GM18517 (cell line): ENCODE data around the gene TTLL10.

Experiments used
- ATAC-seq: cut with Tn5 transposase; IDR thresholded peaks from one replicate; pipeline ENCODE4 v1.9.1; 2021; ENCODE audit warnings: mild to moderate bottlenecking, moderate library complexity; ENCODE audit not compliant: unreplicated experiment

The TTLL10 gene

DNA sequence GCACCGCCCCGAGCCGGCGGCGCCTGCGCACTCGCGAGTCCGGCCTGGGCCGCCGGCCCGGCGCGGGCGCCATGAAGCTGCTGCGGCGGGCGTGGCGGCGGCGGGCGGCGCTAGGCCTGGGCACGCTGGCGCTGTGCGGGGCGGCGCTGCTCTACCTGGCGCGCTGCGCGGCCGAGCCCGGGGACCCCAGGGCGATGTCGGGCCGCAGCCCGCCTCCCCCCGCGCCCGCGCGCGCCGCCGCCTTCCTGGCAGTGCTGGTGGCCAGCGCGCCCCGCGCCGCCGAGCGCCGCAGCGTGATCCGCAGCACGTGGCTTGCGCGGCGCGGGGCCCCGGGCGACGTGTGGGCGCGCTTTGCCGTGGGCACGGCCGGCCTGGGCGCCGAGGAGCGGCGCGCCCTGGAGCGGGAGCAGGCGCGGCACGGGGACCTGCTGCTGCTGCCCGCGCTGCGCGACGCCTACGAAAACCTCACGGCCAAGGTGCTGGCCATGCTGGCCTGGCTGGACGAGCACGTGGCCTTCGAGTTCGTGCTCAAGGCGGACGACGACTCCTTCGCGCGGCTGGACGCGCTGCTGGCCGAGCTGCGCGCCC lies 58.6 kb downstream of the TTLL10 start, which contains the start of gene B3GALT6:
Gene B3GALT6, plus strand, starts transcription at position 30 of the 588 bp plus-strand sequence. Its CDS starts 42 bp downstream, at position 72.
- no peak for ATAC-seq

DNA sequence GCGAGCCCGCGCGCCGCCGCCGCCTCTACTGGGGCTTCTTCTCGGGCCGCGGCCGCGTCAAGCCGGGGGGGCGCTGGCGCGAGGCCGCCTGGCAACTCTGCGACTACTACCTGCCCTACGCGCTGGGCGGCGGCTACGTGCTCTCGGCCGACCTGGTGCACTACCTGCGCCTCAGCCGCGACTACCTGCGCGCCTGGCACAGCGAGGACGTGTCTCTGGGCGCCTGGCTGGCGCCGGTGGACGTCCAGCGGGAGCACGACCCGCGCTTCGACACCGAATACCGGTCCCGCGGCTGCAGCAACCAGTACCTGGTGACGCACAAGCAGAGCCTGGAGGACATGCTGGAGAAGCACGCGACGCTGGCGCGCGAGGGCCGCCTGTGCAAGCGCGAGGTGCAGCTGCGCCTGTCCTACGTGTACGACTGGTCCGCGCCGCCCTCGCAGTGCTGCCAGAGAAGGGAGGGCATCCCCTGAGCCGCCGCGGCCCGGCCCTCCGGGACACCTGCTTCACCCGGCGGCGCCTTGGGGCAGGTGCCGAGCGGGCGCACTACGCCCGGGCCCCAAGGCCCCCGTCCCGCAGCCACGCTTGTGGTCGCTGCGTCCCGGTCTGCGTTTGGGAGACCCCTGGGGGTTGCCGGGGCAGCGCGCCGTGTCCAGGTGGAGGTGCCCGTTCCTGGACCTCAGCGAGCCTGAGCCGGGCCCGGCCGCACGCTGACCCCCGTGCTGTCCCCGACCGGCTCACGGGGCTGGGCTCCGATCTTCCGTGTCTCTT lies 59.3 kb downstream of the TTLL10 start:
- no peak for ATAC-seq

DNA sequence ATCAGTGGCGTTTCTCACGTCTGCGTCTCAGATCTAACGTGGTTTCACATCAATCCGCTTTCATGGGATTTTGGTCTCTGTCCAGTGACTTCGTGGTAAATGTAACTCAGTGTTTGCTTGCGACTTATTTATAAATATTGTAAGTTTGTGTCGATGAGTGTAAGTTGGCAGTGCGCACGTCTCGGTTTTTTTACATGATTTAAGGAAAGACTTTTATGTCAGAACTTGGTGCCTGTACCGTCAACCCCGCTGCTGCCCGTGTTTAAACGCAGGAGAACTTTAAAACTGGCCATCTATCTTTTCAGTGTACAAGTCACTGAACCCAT lies 59.9 kb downstream of the TTLL10 start:
- no peak for ATAC-seq

DNA sequence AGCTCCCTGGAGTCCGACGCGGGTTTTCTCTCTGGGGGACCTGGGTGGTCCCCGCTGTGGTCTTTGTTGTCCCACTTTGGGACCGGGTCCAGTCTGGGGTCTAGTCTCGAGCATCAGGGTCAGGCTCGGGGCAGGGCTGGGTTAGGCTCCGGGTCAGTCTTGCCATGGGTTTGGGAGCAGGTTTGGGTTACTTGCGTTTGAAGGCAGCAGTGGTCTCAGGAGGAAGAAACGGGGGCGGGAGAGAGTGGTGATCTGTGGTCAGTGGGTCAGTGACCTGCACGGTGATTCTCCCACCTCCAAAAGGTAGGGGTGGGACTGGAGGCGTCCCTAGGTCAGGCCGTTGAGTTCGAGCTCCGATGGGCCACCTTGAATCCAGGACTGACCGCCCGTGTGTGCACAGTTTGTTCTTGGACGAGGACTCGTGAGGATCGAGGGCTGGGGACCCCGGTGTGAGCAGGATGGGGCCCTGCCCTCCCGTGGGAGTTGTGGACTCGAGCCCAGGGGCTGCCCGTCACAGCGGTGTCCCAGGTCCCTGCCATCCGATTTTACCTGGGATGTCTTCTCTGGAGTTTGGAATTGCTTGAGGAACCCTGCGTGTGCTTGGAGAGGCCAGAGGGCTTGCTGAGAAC lies 60.6 kb downstream of the TTLL10 start:
- no peak for ATAC-seq

DNA sequence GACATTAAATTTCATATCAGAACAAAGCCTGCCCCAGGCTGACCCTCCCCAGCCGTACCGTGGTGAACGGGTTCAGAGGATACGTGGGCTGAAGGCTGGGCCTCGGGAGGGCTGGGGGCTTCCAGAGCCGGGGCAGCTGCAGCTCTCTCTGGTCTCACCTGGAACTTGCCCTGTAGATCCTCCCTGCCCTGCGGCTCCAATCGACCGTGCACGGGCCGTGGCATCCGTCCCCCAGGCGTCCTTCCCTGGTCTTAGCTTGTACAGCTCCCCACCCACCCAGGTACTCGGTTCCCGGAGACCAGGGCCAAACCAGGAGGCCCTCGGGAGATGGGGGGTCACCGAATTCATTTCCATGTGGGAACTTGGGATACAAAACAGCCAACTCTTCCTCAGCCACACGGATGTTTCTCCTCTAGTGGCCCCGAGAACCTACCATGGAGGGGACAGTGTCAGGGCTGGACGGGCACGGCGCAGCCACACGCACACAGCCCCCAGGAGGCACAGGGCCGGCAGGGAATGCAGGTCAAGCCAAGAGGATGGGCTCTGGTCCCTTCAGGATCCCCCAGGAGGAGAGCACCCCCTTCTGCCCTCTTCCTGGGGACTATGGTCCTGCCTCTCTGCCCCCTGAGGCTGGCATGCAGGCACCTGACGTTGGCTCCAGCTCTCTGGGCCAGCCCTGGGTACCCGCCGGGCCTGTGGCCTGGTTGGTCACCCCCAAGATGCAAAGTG lies 61.5 kb downstream of the TTLL10 start:
- ATAC-seq, result no peak

DNA sequence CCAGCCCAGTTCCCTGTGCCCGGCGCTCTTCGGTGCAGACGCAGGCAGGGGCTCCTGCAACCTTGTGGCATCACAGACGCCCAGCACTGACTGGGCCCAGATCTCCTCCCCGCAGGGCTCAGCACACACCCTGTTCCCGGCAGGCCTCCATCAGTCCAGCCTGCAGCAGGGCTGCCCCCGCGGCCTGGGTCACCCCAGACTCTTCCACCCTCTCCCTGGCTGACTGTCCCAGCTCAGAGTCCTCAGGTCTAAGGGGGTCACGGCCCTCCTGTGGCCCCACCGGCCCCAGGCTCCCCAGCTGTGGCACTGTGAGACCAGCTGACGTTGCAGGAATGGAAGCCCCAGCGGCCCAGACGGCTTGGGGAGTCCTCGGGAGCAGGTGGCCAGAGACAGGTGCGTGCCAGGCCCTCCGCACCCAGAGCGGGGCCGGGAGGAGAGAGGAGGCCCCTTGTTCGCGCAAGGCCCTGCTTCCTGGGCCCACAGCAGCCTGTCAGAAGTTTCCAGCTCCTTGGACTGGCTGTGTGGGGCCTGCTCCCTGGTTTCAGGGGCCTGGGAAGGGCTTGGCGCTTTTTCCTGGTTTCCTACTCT lies 62.6 kb downstream of the TTLL10 start:
- ATAC-seq, result no peak

DNA sequence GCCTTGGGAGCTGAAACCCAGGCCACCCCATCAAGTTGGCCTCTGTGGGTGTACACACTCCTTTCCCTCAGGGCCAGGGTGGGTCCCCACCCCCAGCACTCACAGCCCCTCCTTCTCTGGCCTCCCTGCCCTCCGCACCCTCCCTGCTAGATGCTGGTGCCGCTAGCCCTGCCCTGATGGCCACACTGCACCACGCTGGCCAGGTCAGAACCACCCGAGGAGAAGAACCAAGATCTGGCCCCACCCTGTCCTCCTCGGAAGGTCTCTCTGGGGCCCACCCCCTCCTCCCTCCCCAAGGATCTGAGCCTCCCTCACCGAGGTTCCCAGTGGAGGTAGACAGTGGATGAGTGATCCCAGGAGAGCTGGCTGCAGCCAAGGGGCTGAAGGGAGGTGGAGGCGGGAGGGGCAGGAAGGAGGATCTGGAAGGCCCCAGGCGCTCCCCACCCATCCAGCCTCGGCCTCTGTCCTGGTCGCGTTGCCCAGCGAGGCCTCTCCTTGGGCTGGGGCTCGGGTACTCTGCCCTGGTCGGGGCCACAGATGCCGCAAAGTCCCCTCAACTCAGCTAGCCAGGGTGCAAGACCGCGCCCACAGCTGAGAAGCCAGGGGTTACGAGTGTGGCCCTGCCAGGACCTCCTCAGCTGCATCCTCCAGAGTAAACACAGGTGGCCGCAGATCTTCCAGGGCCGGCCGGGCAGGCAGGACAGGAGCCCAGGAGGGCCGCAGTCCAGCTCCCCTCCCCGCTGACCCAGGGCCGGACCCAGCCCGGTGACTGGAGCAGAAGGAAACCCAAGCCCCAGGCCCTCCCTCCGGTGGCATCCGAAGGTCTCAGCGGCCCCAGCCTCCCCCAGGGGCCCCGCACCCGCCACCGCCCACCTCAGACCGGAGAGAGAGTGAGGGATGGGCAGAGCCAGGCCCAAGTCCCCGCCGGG lies 63.5 kb downstream of the TTLL10 start:
- ATAC-seq, result no peak

DNA sequence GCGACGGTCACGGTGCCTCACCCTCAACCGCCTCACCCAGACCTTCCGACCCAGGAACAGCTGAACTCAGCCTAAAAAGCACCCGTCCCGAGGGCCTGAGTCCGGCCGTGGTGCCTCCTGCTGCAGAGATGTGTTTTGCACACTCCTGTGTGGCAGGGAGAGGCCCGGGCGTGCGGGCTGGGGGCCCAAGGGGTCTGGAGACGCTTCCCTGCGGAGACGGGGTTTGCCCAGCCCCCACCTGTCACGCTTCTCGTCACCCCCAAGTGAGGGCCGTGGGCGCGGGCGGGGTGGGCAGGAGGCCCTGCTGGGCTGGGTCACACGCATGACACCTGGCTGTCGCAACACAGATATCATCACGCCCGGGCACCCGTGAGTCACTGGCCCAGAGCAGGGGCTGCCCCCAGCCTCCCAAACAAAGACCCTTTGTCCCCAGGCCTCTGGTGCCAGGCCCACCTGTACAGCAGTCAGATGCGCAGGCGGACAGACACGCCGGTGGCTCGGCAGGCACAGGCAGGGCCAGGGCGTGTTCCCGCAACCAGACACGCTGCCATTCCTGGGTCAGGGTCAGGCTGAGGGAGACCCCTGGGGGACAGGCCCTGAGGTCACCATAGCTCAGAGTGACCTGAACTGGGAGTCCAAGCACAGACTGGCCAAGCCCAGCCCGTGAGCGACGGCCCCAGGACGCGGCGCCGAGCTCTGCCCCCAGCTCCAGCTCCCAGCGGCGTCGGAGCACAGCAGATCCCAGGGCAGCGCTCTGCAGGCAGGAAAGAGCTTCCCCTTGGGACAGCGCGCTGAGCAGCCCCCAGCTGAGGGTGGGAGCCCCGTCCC lies 64.4 kb downstream of the TTLL10 start:
- ATAC-seq, result no peak

DNA sequence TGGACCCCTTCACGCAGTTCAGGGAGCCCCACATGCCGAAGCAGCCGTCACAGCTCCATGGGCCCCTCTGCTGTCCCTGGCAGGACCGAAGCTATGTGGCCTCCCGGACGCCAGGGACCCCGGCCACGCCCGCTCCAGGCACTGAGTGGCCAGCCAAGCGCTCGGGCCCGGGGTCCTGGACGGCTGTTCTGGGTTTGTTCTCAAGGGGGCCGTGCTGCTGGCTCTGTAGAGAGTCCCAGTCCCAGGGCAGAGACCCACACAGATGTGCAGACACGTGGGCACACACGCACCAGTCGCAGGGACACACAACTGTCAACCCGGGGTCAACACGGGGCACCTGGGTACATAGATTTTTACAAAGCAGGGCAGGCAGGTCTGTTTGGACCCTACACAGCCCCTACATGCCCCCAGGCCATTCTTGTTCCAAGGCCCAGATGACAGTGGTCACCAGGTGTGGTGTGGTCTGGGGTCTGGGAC lies 65.1 kb downstream of the TTLL10 start:
- no peak for ATAC-seq

DNA sequence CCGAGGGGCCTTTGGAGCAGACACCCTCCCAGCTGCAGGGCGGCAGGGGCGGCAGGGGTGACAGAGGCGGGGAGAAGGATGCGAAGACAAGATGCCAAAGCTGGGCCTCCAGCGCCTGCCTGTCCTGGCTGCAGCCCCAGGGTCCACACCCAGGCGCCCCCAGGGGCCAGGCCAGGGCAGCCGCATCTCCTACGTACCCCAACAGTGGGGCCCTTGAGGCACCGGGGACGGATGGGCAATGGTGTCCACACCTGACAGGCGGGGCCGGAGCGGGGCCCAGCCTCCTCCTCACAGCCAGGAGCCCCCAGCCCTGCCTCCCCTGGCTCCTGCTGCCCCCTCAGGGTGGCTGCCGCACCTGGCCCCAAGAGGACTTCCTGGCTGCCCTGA lies 65.5 kb downstream of the TTLL10 start:
- no peak for ATAC-seq

DNA sequence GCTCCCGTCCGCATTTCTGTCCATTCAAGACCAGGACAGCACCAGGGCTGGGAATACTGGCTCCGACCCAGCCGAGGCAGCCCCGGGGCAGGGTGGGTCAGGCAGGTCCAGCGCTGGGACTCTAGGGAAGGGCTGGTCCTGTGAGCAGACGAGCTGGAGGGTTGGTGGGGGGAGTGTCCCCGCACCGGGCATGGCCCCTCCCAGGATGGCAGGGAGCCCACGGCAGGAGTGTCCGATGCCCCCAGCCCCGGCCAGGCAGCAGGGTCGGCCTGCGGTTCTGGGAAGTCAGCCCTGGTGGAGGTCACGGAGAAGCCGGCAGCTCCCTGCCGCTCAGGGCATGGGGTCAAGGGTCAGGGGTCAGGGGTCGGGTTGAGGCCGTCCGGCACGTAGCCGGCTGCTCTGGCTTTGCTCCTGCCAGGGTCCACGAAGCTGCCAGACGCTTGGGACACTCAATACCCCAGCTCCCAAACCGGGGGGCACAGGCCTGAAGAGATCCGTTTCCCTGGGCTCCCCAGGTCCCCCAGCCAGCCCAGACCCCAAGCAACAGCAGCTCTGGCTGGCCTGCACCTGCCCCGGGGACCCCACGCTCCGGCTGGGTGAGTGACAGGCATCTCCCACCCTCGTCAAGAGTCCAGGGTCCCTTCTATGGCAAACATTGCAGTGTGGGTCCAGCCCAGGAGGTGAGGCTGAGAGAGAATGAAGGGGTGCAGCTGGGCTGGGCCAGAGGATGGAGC lies 66.1 kb downstream of the TTLL10 start:
- ATAC-seq, result no peak

DNA sequence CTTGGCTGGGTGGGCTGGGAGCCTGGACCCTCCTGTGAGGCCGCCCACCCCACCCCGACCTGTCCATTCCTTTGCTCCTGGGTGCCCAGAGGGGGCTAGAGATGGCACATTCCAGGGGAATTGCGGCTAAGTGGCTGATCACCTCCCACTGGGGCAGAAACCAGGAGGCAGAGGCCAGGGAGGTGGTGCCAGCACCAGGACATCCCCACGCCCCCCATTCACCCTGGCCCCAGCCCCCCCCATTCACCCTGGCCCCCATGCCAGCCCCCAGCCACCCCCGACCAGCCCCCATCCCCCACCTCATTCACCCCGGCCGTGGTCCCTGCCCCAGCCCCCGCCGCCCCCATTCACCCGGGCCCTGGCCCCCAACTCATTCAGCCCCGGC lies 66.7 kb downstream of the TTLL10 start:
- ATAC-seq, result no peak

DNA sequence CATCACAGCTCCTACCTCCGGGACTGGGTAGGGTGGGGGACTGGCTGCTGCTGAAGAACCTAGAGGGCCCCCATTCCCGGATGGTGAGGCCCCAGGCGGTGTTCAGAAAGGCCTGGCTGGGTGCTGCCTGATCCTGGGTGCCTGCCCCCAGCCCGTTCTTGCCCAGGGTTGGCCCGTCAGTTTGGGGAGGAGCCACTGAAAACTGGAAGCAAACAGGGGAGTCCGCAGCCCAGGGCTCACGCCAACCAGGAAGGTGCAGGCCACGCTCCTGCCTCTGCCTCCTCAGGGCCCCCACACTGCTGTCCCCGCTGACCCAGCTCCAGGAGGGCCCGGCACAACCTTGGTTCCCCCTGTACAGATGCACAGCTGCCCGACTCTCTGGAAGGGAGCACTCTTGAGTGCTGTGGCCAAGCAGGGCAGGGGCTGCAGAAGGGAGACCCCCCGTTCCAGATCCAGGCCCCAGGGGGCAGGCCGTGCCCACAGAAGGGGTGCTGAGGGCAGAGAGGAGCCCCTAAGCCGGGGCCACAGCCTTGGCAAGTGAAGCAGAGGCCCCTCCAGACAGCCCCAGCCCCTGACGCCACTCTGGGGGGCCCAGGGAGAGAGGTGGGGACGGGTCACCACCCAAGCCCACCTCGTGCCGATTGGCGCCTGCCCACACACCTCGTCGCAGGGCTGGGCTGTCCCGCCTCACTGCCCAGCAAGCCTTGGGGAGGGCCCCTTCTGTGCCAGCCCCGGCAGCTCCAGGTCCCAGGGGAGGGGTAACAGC lies 67.3 kb downstream of the TTLL10 start:
- no peak for ATAC-seq

DNA sequence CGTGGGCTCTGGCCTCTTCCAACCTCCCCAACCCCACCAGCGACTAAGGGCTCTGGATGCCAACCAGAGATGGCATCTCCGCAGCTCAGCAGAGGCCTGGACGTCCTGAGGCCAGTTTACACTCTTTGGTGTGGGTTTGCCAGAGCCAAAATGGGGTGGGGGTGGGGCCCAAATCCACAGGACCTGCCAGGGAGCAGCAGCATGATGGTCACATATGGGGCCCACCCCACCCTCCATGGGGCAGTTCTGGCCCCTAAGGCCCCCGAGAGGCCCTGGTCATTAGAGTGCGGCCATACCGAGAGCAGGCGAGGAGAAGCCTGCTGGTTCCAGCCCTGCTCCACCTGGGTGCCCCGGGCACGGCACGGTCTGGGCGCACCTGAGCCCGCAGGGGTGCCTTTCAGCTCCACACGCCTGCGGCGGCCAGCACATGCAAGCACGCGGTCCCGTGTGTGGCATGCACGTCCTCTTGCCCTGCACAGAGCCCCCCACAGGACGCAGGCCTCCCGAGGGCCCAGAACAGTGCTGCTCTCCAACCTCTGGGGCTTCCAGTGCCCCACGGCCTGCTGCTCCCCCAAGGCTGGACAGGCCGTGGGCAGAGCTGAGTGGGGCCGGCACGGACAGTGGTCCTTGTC lies 68.0 kb downstream of the TTLL10 start:
- ATAC-seq, result no peak

DNA sequence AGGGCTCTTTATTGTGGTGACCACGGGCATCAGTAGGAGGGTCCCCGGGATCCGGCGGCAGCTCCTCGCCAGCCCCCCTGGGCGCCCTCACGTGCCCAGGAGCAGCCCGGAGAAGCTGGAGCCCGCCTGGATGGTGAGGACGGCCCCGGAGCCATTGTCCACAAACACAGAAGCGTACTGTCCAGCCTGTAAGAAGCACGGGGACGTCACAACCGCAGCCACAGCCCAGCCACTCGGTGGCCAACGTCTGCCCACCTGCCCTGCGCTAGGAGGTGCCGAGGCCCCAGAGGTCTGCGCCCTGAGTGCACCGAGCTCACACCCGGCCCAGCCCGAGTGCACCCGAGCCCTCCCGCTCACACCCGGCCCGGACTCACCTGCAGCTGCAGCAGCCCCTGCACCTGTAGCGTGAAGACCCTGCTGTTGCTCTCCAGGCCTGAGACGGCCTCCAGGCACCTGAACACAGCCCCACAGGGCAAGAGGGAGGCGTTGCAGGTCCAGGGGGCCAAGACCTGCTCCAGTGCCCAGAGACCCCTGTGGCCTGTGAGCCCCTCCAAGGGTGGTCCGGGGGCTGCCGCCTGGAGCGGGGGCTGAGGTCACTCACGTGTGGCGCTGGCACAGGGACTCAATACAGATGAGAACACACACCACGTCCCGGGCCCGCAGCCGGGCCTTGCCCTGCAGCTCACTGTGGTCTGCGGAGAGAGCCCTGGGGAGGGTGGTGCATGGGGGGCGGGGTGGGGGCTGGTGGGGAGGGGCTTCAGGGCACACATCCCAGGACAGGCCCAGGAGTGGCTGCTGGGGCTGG lies 69.0 kb downstream of the TTLL10 start:
- ATAC-seq, result no peak

DNA sequence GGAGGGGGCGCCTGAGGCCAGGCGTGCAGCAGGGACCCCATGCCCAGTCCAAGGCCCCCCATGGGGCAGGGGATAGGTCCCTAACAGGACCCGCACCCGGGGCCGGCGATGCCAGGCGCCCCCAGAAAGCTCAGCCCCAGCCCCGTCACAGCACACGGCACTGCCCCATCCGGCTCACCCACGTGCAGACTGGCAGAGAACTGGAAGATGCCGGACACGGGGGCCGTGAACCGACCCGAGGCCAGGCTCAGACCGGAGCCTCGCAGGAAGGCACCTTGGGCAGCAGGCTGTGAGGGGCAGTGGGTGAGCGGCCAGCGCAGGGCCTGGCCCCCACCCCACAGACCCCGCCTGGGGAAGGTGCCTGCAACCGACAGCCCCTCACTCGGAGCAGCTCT lies 69.6 kb downstream of the TTLL10 start:
- no peak for ATAC-seq

DNA sequence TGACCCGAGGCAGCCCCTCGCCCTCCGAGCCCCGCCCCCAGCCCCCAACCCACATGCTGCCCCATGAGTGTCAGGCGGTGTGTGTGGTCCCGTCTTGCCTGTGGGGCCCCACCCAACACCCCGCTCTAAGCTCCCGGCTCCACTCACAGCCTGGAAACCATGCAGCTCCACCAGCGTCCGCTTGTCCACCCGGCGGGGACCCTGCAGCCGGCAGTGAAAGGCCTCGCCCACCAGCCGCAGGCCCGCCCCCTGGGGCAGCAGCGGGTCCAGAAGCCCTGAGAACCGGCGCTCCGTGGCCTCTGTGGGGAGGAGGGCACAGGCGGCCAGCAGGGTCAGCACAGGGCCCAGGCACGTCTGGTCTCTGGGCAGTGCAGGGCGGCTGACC lies 70.1 kb downstream of the TTLL10 start:
- ATAC-seq, result no peak
